ENCODE data around the gene GNPAT.

GNPAT gene

DNA sequence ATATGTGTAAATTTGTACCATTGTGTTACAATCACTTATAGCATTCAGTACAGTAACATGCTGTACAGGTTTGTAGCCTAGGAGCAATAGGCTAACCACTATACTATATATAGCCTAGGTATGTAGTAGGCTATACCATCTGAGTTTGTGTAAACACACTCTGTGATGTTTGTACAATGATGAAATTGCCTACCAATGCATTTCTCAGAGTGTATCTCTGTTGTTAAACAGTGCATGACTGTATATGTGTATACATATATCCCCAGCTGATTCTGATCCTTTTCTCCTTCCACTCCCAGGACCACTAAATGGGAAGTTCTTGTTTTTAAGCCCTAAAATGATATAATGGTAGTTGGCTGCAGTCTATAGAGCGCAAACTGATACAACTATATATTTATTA is 7.8 kb downstream of the GNPAT start:
- no peak for DNase-seq

DNA sequence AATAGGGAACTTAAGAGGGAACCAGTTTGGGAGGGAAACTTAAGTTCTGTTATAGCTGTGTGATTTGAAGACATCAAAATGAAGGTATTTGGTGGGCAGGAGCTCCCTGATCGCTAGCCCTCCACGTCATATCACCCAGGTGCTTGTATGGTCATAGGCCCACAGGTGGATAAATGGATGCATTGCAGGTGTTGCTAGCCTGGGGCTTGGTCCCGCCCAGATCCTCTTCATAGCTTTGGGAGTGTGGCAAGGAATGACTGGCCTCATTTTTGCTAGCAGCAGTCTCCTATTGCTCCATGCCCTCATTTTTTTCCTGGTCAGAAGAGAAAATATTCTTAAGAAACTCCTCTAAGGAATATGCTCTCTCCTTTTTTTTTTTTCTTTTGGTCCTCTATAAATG is 11.3 kb downstream of the GNPAT start:
- DNase-seq: no peak

GRCh38 chr1:231260351-231260750 is 19.3 kb downstream of the GNPAT start:
- no peak for DNase-seq

- no peak for DNase-seq
These were observed 23.6 kb downstream of the GNPAT start for GRCh38 chr1:231264642-231265041.

GRCh38 chr1:231265379-231265778 is 24.4 kb downstream of the GNPAT start:
- DNase-seq: no peak

DNA sequence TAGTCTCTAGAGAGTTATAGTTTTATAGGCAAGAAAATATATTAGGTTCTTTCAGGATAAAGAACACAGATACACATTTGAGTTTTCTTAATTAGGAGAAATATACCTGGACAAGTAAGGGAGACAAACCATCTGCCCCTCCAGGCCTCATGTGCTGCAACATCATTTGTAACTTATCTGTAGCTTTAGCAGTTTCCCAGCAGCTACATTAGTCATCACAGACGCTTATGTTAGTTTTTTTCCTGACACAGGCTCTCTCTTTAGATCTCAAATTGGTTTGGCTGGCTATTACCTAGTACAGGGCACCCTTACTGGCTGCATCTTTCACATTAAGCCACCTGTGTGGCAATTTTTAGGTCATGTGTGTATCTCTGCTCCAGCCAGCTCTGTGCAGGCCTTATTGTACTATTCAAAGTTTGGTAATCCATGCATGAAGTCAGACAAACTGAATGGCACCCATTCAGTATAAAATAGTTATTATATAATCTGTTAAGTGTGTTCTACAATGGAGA is 25.9 kb downstream of the GNPAT start:
- DNase-seq: no peak

GRCh38 chr1:231272173-231272572 is 31.2 kb downstream of the GNPAT start:
- no peak for DNase-seq

- DNase-seq: no peak
These were observed 31.9 kb downstream of the GNPAT start for GRCh38 chr1:231272880-231273279.

DNA sequence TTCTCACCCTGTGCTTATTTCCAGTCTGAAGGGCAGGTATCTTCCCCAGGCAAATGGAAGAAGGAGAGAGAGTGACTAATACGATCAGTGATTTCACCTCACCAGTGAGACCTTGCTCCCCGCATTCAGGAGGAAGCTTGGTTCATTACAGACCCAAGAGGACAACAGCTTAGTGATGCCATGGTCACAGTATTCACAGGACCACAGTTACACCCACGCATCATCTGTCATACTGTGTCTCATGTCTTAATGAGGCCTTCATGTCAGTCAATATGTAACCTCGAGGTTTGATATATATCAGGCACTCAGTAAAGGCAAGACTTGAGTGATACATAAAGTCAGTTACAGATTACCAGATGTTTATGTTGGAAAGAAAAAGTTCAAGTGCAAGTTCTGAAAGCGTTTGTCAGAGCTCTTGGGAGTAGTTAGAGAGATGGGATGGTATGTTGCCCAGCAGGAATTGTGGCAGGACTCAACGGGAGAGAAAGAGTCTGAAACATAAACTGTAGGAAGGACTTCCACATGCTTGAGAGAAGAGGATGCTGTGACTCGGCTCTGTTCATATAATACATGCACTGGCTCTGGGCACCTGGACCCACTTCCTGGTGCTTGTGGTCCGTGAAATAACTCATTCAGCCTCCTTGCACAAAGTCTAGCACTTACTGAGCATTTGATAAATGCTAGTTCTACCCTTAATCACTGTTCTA is 33.3 kb downstream of the GNPAT start:
- DNase-seq: no peak

DNA sequence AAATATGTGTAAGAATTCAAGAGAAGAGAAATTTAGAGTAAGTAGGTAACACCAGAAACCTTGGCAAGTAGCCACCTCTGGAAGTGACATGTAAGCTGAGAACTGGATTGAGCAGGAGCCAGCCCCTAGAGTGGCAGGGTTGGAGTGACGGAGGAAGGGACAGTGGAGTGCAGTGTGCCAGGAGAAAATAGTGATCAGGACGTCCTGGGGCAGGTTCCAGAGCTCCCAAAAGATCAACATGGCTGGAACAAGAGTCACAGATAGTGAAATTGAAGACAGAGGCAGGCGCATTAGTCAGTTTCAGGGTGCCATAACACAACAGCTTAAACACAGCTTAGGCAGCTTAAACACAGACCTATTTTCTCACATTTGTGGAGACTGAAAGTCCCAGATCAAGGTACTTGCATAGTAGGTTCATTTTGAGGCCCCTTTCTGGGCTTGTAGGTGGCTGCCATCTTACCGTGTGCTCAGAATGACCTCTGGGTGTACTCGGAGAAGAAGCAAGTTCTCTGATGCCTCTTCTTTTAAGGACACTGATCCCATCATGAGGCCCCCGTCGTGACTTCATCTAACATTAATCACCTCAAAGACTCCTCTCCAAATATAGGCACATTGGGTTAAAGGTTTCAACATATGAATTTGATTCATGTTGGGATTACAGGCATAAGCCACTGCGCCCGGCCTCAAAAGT is 37.2 kb downstream of the GNPAT start:
- no peak for DNase-seq

DNA sequence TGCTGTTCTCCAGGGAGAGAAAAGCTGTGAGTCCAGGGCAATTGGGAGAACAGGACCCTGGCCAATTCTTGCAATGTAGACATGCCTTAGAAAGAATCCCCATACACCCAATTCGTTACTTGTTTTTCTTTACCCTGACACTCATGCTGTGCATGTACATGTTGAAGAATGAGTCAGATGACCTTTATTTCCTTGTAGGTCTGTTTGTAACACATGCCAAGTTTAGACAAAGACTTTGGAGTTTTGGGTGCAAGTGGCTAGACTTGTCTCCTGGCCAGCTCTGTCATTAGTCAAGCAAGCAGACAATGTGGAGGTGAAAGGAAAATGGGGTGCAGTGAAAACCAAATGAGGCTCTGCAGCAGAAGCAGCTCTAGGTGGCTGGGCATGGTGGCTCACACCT is 38.1 kb downstream of the GNPAT start:
- DNase-seq: no peak

GRCh38 chr1:231279683-231280082 is 38.7 kb downstream of the GNPAT start:
- no peak for DNase-seq

GRCh38 chr1:231284441-231284840 is 43.4 kb downstream of the GNPAT start:
- no peak for DNase-seq

DNA sequence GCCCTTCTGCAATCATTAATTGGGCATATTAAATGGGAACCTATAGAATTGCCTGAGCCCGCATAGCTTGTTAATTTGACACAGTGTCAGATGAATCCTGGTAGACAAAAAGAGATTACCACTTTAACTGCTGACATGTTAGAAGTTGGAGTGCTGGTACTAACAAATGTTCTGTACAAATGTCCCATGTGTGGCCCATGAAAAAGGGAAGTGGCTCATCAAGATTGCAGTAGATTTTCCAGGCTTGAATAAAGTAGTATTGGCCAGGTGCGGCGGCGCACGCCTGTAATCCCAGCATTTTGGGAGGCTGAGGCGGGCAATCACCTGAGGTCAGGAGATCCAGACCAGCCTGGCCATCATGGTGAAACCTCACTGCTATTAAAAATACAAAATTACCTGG is 45.6 kb downstream of the GNPAT start:
- DNase-seq: no peak

DNA sequence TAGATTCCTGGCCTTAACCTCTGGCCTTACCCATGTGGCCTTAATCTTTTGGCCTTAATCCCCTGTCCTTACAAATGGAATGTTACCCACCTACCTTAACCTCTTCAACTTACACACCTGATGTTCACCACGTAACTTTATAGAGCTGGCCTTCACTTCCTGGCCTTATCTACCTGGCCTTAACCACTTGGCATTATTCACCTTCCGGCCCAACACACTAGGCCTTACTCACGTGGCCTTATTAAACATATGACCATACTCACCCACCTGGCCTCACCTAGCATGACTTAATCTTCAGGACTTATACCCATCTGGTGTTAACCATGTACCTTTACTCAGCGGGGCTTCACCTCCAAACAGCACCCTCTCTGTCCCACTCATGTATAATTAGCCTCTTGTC is 54.9 kb downstream of the GNPAT start:
- no peak for DNase-seq

DNA sequence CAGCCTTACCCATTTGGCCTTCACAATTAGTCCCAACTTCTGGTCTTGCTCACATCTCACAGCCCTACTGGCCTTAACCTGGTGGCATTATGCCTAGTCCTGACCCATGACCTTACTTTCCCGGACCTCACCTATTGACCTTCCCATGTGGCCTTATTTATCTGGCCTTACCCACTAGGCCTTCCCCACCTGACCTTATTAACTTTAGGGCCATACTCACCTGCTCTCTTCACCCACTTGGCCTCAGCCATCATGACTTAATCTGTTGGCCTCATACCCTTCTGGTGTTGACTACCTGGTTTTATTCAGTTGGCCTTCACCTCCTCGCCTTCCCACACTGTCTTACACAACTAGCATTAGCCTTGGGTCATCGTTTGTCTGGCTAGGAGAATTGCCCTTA is 61.0 kb downstream of the GNPAT start:
- no peak for DNase-seq

- DNase-seq: no peak
These were observed 69.5 kb downstream of the GNPAT start for GRCh38 chr1:231310391-231310934.

GRCh38 chr1:231311720-231312431 is 70.9 kb downstream of the GNPAT start:
- no peak for DNase-seq

DNA sequence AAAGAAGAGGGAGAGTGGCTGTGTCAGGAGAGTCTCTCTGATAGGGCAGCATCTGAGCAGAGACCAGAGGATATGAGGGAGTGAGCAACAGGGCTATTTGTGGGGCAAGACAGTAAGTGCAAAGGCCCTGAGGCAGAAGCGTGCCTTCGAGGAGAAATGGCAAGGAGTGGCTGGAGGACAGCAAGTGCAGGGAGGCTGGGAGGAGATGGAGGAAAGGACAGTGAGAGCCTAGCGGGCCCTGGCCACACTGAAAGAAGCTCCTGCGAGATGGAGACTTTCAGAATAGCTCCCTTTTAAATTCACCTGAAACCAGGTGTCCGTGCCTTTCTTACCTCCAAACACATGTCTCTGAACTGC is 71.4 kb downstream of the GNPAT start:
- no peak for DNase-seq

DNA sequence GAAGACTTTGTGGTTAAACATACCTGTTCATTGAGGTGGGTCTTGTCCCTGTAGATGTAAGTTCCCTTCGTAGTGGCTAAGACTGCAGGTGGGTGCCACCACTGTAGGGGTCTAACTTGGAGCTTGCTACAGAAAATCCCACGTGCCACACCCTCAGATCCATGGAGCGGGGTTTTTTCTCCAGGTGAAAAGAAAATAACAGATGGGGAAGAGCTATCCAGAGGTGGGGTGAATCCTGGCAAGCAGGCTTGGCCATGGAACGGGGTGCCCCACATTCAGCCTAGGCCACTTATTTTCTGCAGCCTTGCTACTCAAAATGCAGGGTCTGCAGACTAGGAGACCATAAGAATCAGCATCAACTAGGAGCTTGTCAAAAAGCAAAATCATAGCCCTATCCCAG is 72.6 kb downstream of the GNPAT start:
- DNase-seq: no peak

DNA sequence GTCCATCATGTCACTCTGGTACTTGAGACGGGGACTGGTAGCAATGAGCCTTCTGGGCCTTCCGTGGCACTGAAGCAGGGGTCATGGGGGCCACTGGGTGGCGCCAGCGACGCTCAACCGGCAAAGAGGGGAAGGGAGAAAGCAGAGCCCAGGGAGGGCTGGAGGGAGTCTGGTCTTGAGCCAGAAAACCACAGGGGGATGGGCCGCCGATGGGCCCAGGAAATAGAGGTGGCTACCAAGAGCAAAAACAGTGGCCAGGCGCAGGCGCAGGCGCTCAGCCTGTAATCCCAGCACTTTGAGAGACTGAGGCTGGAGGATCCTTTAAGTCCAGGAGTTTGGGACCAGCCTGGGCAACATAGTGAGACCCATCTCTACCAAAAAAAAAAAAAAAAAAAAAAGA is 74.9 kb downstream of the GNPAT start:
- no peak for DNase-seq

DNA sequence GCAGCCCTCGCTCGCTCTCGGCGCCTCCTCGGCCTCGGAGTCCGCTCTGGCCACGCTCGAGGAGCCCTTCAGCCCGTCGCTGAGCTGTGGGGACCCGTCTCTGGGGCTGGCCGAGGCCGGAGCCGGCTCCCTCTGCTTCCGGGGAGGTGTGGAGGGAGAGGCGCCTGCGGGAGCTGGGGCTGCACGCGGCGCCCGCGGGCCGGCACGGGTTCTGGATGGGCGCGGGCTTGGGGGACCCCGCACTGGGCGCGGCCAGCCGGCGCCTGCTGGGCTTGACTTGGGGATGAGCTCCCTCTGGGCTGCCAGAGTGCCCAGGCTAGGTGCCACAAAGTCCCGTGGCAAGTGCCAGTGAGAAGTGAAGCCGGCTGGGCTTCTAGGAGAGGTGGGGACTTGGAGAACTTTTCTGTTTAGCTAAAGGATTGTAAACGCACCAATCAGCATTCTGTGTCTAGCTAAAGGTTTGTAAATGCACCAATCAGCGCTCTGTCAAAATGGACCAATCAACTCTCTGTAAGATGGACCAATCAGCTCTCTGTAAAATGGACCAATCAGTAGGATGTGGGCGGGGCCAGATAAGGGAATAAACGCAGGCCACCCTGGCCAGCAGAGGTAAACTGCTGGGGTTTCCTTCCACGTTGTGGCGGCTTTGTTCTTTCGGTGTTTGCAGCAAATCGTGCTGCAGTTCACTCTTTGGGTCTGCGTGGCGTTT is 76.4 kb downstream of the GNPAT start:
- no peak for DNase-seq

DNA sequence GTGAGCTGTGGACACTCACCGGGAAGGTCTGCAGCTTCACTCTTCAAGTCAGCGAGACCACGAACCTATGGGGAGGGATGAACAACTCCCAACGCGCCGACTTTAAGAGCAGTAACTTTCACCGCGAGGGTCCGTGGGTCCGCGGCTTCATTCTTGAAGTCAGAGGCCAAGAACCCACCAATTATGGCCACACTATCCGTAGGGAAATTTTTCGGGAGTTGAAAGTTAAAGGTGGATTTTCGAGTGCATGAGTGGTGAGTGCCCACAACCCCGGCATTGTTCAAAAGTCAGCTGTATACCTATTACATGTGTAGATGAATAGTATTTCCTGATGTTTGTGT is 77.0 kb downstream of the GNPAT start:
- DNase-seq: no peak

Measured in NK-92 treated with Interleukin-12 subunit alpha and Interleukin-12 subunit beta, amount 100 ng/mL, for 24 hours (cell line).